ENCODE data around the gene TBC1D25.
A peak's percentile ranks its signal among the peaks of the same experiment; 100 is the strongest.

Gene TBC1D25

DNA sequence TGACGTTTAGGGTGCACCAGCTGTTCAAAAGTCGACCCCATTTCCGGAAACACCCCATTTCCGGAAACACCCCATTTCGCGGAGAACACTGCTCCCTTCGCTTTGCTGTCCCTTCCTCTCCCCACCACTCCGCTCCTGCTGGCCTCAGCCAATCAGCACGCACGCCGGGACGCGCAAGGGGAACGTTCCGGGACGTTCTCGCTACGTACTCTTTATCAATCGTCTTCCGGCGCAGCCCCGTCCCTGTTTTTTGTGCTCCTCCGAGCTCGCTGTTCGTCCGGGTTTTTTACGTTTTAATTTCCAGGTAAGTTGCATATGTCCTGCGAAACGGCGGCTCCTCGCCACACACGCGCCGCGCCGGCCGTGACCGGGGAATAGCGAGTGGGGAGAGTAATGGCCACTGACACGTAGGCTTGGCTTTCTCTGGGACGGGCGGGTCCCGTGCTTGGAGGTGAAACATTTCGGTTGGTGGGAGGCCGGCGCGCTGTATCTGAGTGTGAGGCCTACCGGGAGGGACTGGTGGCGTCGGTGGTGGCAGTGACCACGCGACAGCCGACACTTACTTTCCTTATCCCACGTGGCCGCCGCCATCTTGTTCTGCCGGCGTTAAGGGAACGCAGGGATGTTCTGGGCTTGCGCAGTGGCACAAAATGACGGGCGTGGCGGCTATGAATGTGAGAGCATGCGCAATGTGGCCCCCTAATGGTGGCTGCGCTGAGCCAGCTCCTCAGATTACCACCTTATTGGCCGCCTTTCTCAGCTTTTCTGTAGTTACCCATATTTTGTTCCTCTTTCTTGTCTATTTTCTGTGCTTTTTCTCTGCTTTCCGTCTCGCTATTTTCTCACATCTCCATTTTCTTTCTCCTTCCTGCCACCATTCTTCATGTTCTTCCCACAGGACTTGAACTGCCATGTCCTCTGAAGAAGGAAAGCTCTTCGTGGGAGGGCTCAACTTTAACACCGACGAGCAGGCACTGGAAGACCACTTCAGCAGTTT lies 35.1 kb downstream of the TBC1D25 start, which contains the start of gene RBM3:
RBM3 (plus strand) TSS at position 215 of the 997 bp plus-strand sequence; CDS start at position 912, 697 bp downstream.
- Histone ChIP-seq H3K27me3 (replicated peaks in 2 of 5; ENCODE audit: control insufficient read depth in 4 of 5, insufficient read depth in 5 of 5, low read length in 4 of 5) (no peaks in the 10 kb centered on the region), H3K9me3 (ENCODE audit: control extremely low read depth in 1 of 5, control insufficient read depth in 4 of 5, insufficient read depth in 2 of 5, low read depth in 1 of 5, low read length in 4 of 5) (peaks cover 0 to 5% (median 0%) of the 10 kb centered on the region in 5 experiments), H3K27ac (ENCODE audit: insufficient read depth in 1 of 2, low read depth in 1 of 2, low read length in 2 of 2, poor library complexity in 1 of 2, severe bottlenecking in 2 of 2) (peak within 1 kb of the TSS; percentile 90 to 97), H3K4me1 (ENCODE audit: control extremely low read depth in 1 of 4, control insufficient read depth in 4 of 4, insufficient read depth in 4 of 4, low read length in 3 of 4) (peaks cover 0 to 20% (median 16%) of the 10 kb centered on the region in 4 experiments), H3K36me3 (ENCODE audit: control insufficient read depth in 4 of 4, insufficient read depth in 4 of 4, low read length in 3 of 4) (peaks cover 0 to 38% (median 19%) of the 10 kb centered on the region in 4 experiments), H3K4me3 (ENCODE audit: control insufficient read depth in 1 of 7, extremely low read depth in 1 of 7, insufficient read depth in 4 of 7, low read depth in 2 of 7, low read length in 6 of 7) (peak within 1 kb of the TSS; percentile 61 to 82 (median 73))
- POLR2A ChIA-PET = interaction anchor here (1.0 kb wide), 1 partner anchor 35 kb away, joined by 5 read pairs; the partner anchor contains the start of gene TBC1D25
- 48% methylated on average over 69 of the region's 71 CpGs for WGBS (ENCODE audit: insufficient coverage)
- CTCF ChIA-PET = interaction anchor here (1.5 kb wide), 2 partner anchors 11 to 100 kb away, joined by 3 to 6 read pairs; no protein-coding TSS in a partner anchor
- peak; percentile 93 to 98 (median 97) for DNase-seq

DNA sequence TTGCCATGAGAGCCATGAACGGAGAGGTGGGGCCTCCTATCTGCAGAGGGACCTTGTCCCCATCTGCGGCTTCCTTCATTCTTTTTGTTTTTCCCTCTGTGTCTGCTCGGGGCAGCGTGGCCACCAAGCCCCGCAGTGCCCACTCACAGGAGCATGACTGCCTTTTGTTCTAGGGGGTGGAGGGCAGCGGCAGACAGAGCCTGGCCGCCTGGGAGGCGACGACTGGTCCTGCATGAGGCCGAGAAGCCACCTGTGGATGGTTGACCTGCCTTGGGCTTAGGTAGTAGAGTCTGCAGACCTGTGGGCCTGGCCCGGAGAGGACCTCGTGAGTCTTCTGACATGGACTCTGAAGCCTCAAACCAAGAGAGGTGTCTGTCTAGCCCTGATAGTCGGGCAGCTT lies 36.1 kb downstream of the TBC1D25 start:
- peak overlapping the region in 1 of 2 experiments; percentile 97 for H3K27ac ChIP-seq (ENCODE audit: insufficient read depth in 1 of 2, low read depth in 1 of 2, low read length in 2 of 2, poor library complexity in 1 of 2, severe bottlenecking in 2 of 2)
- POLR2A ChIA-PET = no interaction called here
- H3K4me3 ChIP-seq (ENCODE audit: control insufficient read depth in 1 of 7, extremely low read depth in 1 of 7, insufficient read depth in 4 of 7, low read depth in 2 of 7, low read length in 6 of 7) = peak overlapping the region in 5 of 7 experiments; percentile 69 to 82 (median 73)
- WGBS (ENCODE audit: insufficient coverage) = 91% methylated on average over 11 of the region's 13 CpGs
- H3K27me3 ChIP-seq (replicated peaks in 2 of 5; ENCODE audit: control insufficient read depth in 4 of 5, insufficient read depth in 5 of 5, low read length in 4 of 5) = no peaks in the 10 kb centered on the region
- H3K9me3 ChIP-seq (ENCODE audit: control extremely low read depth in 1 of 5, control insufficient read depth in 4 of 5, insufficient read depth in 2 of 5, low read depth in 1 of 5, low read length in 4 of 5) = peaks cover 0 to 5% (median 0%) of the 10 kb centered on the region in 5 experiments
- H3K4me1 ChIP-seq (ENCODE audit: control extremely low read depth in 1 of 4, control insufficient read depth in 4 of 4, insufficient read depth in 4 of 4, low read length in 3 of 4) = peaks cover 0 to 20% (median 16%) of the 10 kb centered on the region in 4 experiments
- DNase-seq = no peak
- CTCF ChIA-PET = no interaction called here
- peaks cover 0 to 39% (median 19%) of the 10 kb centered on the region in 4 experiments for H3K36me3 ChIP-seq (ENCODE audit: control insufficient read depth in 4 of 4, insufficient read depth in 4 of 4, low read length in 3 of 4)

- Histone ChIP-seq H3K4me1 (ENCODE audit: control extremely low read depth in 1 of 4, control insufficient read depth in 4 of 4, insufficient read depth in 4 of 4, low read length in 3 of 4) (peaks cover 0 to 20% (median 16%) of the 10 kb centered on the region in 4 experiments), H3K27me3 (replicated peaks in 2 of 5; ENCODE audit: control insufficient read depth in 4 of 5, insufficient read depth in 5 of 5, low read length in 4 of 5) (no peaks in the 10 kb centered on the region), H3K4me3 (ENCODE audit: control insufficient read depth in 1 of 7, extremely low read depth in 1 of 7, insufficient read depth in 4 of 7, low read depth in 2 of 7, low read length in 6 of 7) (peak overlapping the region in 3 of 7 experiments; percentile 5 to 73 (median 50)), H3K9me3 (ENCODE audit: control extremely low read depth in 1 of 5, control insufficient read depth in 4 of 5, insufficient read depth in 2 of 5, low read depth in 1 of 5, low read length in 4 of 5) (peaks cover 0 to 5% (median 0%) of the 10 kb centered on the region in 5 experiments), H3K27ac (ENCODE audit: insufficient read depth in 1 of 2, low read depth in 1 of 2, low read length in 2 of 2, poor library complexity in 1 of 2, severe bottlenecking in 2 of 2) (peak overlapping the region in 1 of 2 experiments; percentile 97), H3K36me3 (ENCODE audit: control insufficient read depth in 4 of 4, insufficient read depth in 4 of 4, low read length in 3 of 4) (peaks cover 0 to 39% (median 19%) of the 10 kb centered on the region in 4 experiments)
- WGBS (ENCODE audit: insufficient coverage) = 89% methylated on average over 6 of the region's 6 CpGs
- no peak for DNase-seq
- CTCF ChIA-PET = no interaction called here
- POLR2A ChIA-PET = no interaction called here
Measured at GRCh38 chrX:48576108-48576507, 36.6 kb downstream of the TBC1D25 start.

DNA sequence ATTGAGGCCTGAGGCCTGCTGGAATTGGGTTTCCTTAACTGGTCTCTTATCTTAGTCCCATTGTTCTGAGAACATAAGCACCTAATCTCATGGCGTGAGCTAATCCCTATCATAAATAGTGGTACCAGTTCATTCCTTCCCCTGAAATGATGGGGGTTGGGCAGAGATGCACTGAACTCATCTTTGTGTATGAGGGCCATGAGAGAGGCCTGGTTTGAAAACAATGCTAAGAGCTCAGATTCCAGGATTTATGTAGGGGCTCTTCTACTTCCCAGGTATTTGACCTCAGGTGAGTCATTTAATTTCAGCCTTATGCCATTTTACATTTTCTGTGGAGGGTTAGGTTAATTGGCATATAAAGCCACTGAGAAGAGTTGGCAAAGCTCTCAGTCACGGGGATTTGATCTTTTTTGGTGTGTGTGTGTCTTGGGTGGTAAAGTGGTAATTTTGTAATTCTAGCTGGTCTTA lies 39.2 kb downstream of the TBC1D25 start:
- DNase-seq = no peak
- peaks cover 0 to 18% (median 16%) of the 10 kb centered on the region in 4 experiments for H3K4me1 ChIP-seq (ENCODE audit: control extremely low read depth in 1 of 4, control insufficient read depth in 4 of 4, insufficient read depth in 4 of 4, low read length in 3 of 4)
- no peaks in the 10 kb centered on the region for H3K27me3 ChIP-seq (replicated peaks in 2 of 5; ENCODE audit: control insufficient read depth in 4 of 5, insufficient read depth in 5 of 5, low read length in 4 of 5)
- H3K36me3 ChIP-seq (ENCODE audit: control insufficient read depth in 4 of 4, insufficient read depth in 4 of 4, low read length in 3 of 4) = peaks cover 0 to 39% (median 19%) of the 10 kb centered on the region in 4 experiments
- peaks cover 0 to 5% (median 0%) of the 10 kb centered on the region in 5 experiments for H3K9me3 ChIP-seq (ENCODE audit: control extremely low read depth in 1 of 5, control insufficient read depth in 4 of 5, insufficient read depth in 2 of 5, low read depth in 1 of 5, low read length in 4 of 5)
- ChIA-PET POLR2A (interaction anchor here (1.8 kb wide), 1 partner anchor 18 kb away, joined by 5 read pairs; no protein-coding TSS in a partner anchor), CTCF (interaction anchor here (1.0 kb wide), 1 partner anchor 17 kb away, joined by 3 read pairs; no protein-coding TSS in a partner anchor)
- no peak overlapping the region for H3K4me3 ChIP-seq (ENCODE audit: control insufficient read depth in 1 of 7, extremely low read depth in 1 of 7, insufficient read depth in 4 of 7, low read depth in 2 of 7, low read length in 6 of 7)
- no peak overlapping the region for H3K27ac ChIP-seq (ENCODE audit: insufficient read depth in 1 of 2, low read depth in 1 of 2, low read length in 2 of 2, poor library complexity in 1 of 2, severe bottlenecking in 2 of 2)
- WGBS (ENCODE audit: insufficient coverage) = 83% methylated on average over 1 of the region's 2 CpGs

DNA sequence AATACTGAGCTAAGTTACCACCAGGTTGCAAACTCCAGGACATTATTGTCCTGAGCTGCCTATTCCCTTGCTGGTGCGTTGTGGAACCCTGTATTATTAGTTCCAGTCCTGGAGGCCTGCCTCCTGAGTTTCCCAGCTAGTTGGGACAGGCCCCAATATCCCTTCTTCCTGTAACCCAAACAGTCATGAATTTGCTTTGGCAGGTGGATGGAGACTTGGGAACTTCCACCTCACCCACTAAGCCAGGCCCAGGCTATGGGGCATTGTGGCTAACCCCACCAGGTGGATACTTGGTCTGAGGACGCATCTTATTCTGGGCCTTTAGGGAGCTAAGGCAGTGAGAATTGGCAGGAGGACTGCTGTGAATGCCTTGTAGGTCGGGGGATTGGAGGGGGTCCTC lies 39.7 kb downstream of the TBC1D25 start:
- CTCF ChIA-PET = interaction anchor here (1.0 kb wide), 1 partner anchor 16 kb away, joined by 3 read pairs; no protein-coding TSS in a partner anchor
- no peak overlapping the region for H3K27ac ChIP-seq (ENCODE audit: insufficient read depth in 1 of 2, low read depth in 1 of 2, low read length in 2 of 2, poor library complexity in 1 of 2, severe bottlenecking in 2 of 2)

DNA sequence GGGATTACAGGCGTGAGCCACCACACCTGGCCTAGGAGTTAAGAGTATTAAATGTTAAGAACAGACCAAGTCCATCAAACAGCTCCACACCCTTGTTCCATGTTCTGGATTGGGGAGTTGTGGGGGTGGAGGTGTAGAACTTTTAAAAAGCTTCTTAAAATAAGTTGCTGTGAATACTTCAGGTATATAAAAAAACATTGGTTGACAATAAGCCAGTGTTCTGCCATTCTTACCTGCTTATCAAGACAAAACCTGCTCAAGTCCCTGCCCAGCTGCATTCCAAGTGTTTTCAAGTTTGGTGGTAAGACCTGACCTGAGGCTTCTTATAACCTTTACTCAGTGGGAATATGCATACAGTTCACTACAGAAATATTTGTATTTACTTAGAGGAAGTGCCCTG lies 41.1 kb downstream of the TBC1D25 start:
- Histone ChIP-seq H3K27ac (ENCODE audit: insufficient read depth in 1 of 2, low read depth in 1 of 2, low read length in 2 of 2, poor library complexity in 1 of 2, severe bottlenecking in 2 of 2) (no peak overlapping the region), H3K4me3 (ENCODE audit: control insufficient read depth in 1 of 7, extremely low read depth in 1 of 7, insufficient read depth in 4 of 7, low read depth in 2 of 7, low read length in 6 of 7) (no peak overlapping the region), H3K27me3 (replicated peaks in 2 of 5; ENCODE audit: control insufficient read depth in 4 of 5, insufficient read depth in 5 of 5, low read length in 4 of 5) (no peaks in the 10 kb centered on the region), H3K36me3 (ENCODE audit: control insufficient read depth in 4 of 4, insufficient read depth in 4 of 4, low read length in 3 of 4) (peaks cover 0 to 35% (median 15%) of the 10 kb centered on the region in 4 experiments), H3K4me1 (ENCODE audit: control extremely low read depth in 1 of 4, control insufficient read depth in 4 of 4, insufficient read depth in 4 of 4, low read length in 3 of 4) (peaks cover 0 to 9% (median 7%) of the 10 kb centered on the region in 4 experiments), H3K9me3 (ENCODE audit: control extremely low read depth in 1 of 5, control insufficient read depth in 4 of 5, insufficient read depth in 2 of 5, low read depth in 1 of 5, low read length in 4 of 5) (no peaks in the 10 kb centered on the region)
- POLR2A ChIA-PET = no interaction called here
- DNase-seq = no peak
- CTCF ChIA-PET = interaction anchor here (1.0 kb wide), 1 partner anchor 89 kb away, joined by 3 read pairs; no protein-coding TSS in a partner anchor
- WGBS (ENCODE audit: insufficient coverage) = no CpG with 5 or more reads among the region's 1 CpG

More for the DNA sequence above, 39.7 kb downstream of the TBC1D25 start:
- H3K9me3 ChIP-seq (ENCODE audit: control extremely low read depth in 1 of 5, control insufficient read depth in 4 of 5, insufficient read depth in 2 of 5, low read depth in 1 of 5, low read length in 4 of 5) = peaks cover 0 to 5% (median 0%) of the 10 kb centered on the region in 5 experiments
- POLR2A ChIA-PET = interaction anchor here (1.8 kb wide), 1 partner anchor 17 kb away, joined by 5 read pairs; no protein-coding TSS in a partner anchor
- peaks cover 0 to 15% (median 14%) of the 10 kb centered on the region in 4 experiments for H3K4me1 ChIP-seq (ENCODE audit: control extremely low read depth in 1 of 4, control insufficient read depth in 4 of 4, insufficient read depth in 4 of 4, low read length in 3 of 4)
- H3K27me3 ChIP-seq (replicated peaks in 2 of 5; ENCODE audit: control insufficient read depth in 4 of 5, insufficient read depth in 5 of 5, low read length in 4 of 5) = no peaks in the 10 kb centered on the region
- peaks cover 0 to 39% (median 19%) of the 10 kb centered on the region in 4 experiments for H3K36me3 ChIP-seq (ENCODE audit: control insufficient read depth in 4 of 4, insufficient read depth in 4 of 4, low read length in 3 of 4)
- H3K4me3 ChIP-seq (ENCODE audit: control insufficient read depth in 1 of 7, extremely low read depth in 1 of 7, insufficient read depth in 4 of 7, low read depth in 2 of 7, low read length in 6 of 7) = no peak overlapping the region
- DNase-seq = no peak
- 77% methylated on average over 2 of the region's 3 CpGs for WGBS (ENCODE audit: insufficient coverage)

Data from common myeloid progenitor, CD34-positive (primary cell).